Activated B cell treated with CpG ODN at 0.5 μM for 24 hours (primary cell): ENCODE results near the gene SPSB1. TPM values are rescaled to one million over a fixed set of nuclear protein-coding genes. Genes with fewer than 3 reads are reported as not detected.

Experiments used
- ATAC-seq: fragments of 200-7000 bp; cut with Tn5 transposase; one replicate; pipeline ENCODE4 v1.10.0; 2021; ENCODE audit warnings: low read depth, mild to moderate bottlenecking, moderate library complexity
- CTCF ChIA-PET: fragments of 350-600 bp; sonication (Branson Sonifier 250); formaldehyde crosslinking; loops from one replicate; lab custom pipeline; 2021; ENCODE audit warnings: antibody characterized with exemption; lab: Charles Lee
- POLR2A ChIA-PET: fragments of 350-600 bp; sonication (Branson Sonifier 250); formaldehyde crosslinking; loops from one replicate; lab custom pipeline; 2021; ENCODE audit warnings: antibody characterized with exemption; lab: Charles Lee
- DNase-seq: peaks from one replicate; pipeline ENCODE4 v3.0.0; 2022
- H3K27ac Mint-ChIP-seq: one replicate; pipeline ENCODE4 v1.8.0; 2020; ENCODE audit warnings: mixed read lengths
- H3K27me3 Mint-ChIP-seq: one replicate; pipeline ENCODE4 v1.8.0; 2021; ENCODE audit warnings: mixed read lengths
- H3K36me3 Mint-ChIP-seq: one replicate; pipeline ENCODE4 v1.8.0; 2021; ENCODE audit warnings: low read depth, mixed read lengths
- H3K4me1 Mint-ChIP-seq: one replicate; pipeline ENCODE4 v1.8.0; 2021; ENCODE audit warnings: mixed read lengths
- H3K4me3 Mint-ChIP-seq: one replicate; pipeline ENCODE4 v1.8.0; 2020; ENCODE audit warnings: mild to moderate bottlenecking, mixed read lengths
- H3K9me3 Mint-ChIP-seq: one replicate; pipeline ENCODE4 v1.8.0; 2020; ENCODE audit warnings: mixed read lengths
- intact Hi-C: fragments of 100-400 bp; cut with micrococcal nuclease; formaldehyde crosslinking; loops from one replicate; pipeline ENCODE4 v1.15.1; 2024
- total RNA-seq: library from RNA; stranded (reverse); gene quantifications from 2 replicates; pipeline ENCODE4 v1.2.3, GENCODE V29; 2022
- TF ChIP-seq, protein P1 (sequence below): fragments of 200-600 bp; IDR thresholded peaks from one replicate; pipeline ENCODE4 v1.8.0; 2022; ENCODE audit warnings: antibody characterized with exemption, mild to moderate bottlenecking

SPSB1 gene
- total RNA-seq, 1 donor from 2014 or later, result 6.1 TPM

DNA sequence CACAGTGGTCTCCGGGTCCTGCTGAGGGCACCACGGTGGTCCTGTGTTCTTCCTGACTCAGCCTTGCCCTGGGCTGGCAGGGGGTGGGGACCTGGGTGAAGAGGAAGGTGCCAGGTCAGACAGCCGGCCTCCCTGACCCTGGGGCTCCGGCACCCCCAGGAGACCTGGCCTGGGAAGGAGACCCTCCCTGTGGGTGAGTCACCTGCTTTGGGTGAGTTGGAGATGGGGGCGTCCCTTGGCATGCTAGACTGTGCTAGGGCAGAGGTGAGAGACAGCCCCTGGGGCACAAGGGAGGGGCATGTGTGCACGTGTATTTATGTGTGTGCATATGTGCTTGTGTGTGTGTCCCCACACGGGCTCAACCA lies 23.4 kb downstream of the SPSB1 start:
- intact Hi-C loops, result no loop called here
- TF ChIP-seq, protein P1, sequence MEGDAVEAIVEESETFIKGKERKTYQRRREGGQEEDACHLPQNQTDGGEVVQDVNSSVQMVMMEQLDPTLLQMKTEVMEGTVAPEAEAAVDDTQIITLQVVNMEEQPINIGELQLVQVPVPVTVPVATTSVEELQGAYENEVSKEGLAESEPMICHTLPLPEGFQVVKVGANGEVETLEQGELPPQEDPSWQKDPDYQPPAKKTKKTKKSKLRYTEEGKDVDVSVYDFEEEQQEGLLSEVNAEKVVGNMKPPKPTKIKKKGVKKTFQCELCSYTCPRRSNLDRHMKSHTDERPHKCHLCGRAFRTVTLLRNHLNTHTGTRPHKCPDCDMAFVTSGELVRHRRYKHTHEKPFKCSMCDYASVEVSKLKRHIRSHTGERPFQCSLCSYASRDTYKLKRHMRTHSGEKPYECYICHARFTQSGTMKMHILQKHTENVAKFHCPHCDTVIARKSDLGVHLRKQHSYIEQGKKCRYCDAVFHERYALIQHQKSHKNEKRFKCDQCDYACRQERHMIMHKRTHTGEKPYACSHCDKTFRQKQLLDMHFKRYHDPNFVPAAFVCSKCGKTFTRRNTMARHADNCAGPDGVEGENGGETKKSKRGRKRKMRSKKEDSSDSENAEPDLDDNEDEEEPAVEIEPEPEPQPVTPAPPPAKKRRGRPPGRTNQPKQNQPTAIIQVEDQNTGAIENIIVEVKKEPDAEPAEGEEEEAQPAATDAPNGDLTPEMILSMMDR, result no peak
- Mint-ChIP-seq H3K4me1 (peaks cover 30% of the 10 kb centered on the region), H3K9me3 (no peaks in the 10 kb centered on the region), H3K4me3 (no peak overlapping the region), H3K27ac (no peak overlapping the region), H3K36me3 (no peaks in the 10 kb centered on the region), H3K27me3 (no peaks in the 10 kb centered on the region)
- DNase-seq, result no peak
- POLR2A ChIA-PET, result no interaction called here
- no peak for ATAC-seq
- CTCF ChIA-PET, result no interaction called here

DNA sequence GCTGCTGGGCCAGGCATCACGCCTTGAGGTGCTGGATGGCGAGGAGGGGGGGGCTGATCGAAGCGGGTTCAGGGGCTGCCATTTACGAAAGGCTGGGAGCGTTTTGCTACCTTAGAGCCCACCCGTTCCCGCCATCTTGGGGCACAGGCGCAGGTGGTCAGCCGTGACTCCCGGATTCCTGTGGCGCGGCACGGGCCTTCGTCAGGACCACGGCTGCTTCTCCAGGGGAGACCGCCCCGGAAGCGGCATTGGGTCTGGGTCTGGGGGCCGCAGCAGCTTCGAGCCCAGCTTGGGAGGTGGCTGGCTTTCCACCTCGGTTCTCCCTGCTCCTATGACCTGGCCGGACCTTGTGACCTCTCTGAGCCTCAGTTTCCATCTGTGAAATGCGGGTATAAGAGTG lies 23.8 kb downstream of the SPSB1 start:
- ChIA-PET CTCF (no interaction called here), POLR2A (no interaction called here)
- no peaks in the 10 kb centered on the region for H3K9me3 Mint-ChIP-seq
- no peaks in the 10 kb centered on the region for H3K27me3 Mint-ChIP-seq
- intact Hi-C loops, result no loop called here
- TF ChIP-seq, protein P1, result no peak
- ATAC-seq, result no peak
- H3K4me1 Mint-ChIP-seq, result peaks cover 30% of the 10 kb centered on the region
- no peaks in the 10 kb centered on the region for H3K36me3 Mint-ChIP-seq
- no peak overlapping the region for H3K4me3 Mint-ChIP-seq
- no peak for DNase-seq
- no peak overlapping the region for H3K27ac Mint-ChIP-seq

DNA sequence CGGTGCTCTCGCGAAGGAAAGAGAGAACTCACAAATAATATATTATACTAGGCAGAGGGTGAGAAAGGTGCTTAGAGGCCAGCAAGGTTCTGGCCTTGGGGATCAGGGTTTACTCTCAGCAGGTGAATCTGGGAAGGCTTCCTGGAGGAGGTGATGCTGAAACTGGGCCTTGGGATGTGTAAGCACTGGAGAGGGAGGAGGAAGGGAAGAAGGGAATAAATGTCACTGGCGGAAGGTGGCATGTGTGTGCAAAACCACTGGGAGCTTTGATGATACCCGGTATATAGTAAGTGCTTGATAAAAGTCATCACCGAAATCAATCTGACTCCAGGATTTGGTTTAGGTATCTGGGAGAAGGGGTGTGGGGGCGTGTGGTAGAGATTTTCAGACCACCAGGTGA lies 24.4 kb downstream of the SPSB1 start:
- ATAC-seq (no peak), DNase-seq (no peak)
- TF ChIP-seq, protein P1, result no peak
- H3K27me3 Mint-ChIP-seq, result no peaks in the 10 kb centered on the region
- peaks cover 30% of the 10 kb centered on the region for H3K4me1 Mint-ChIP-seq
- H3K36me3 Mint-ChIP-seq, result no peaks in the 10 kb centered on the region
- no peaks in the 10 kb centered on the region for H3K9me3 Mint-ChIP-seq
- H3K27ac Mint-ChIP-seq, result no peak overlapping the region
- CTCF ChIA-PET, result no interaction called here
- intact Hi-C loops, result no loop called here
- H3K4me3 Mint-ChIP-seq, result no peak overlapping the region
- POLR2A ChIA-PET, result interaction anchor here (0.7 kb wide), 1 partner anchor 93 kb away, joined by 13 read pairs; no protein-coding TSS in a partner anchor

DNA sequence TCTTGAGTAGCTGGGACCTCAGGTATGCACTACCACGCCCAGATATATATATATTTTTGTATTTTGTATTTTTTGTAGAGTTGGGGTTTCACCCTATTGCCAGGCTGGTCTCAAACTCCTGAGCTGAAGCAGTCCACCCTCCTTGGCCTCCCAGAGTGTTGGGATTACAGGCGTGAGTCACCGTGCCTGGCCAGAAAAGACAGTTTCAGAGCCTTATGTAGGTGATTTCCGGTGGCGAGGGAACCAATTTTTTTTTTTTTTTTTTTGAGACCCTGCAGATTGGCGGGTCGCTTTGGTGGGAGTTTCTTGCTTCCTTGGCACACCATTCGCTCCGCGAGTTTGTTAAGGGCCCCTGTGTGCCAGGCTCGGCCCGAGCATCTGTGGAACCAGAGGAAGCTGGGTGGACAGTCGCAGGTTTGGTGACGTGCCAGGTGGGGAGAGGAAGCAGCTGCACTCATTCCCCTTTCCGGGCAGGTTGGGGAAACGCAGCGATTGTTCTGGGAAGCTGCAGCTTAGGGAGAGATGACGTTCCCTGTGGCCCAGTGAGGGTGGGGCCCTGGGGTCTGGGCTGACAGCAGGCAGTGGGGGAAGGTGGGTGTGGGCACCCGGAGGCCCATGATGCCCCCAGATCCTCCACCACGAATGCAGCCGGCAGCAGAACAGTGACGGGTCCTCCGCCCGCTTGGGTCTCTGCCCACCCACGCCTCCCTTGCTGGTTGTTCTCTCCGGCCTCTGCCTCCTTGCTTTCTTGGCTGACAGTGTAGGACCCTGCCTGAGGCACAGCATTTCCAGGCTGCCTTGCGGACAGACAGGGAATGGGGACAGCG lies 25.1 kb downstream of the SPSB1 start:
- no peaks in the 10 kb centered on the region for H3K9me3 Mint-ChIP-seq
- H3K4me1 Mint-ChIP-seq, result peaks cover 31% of the 10 kb centered on the region
- DNase-seq, result no peak
- no peak overlapping the region for H3K27ac Mint-ChIP-seq
- TF ChIP-seq, protein P1, result no peak
- intact Hi-C loops, result no loop called here
- no peaks in the 10 kb centered on the region for H3K36me3 Mint-ChIP-seq
- no peak for ATAC-seq
- POLR2A ChIA-PET, result interaction anchor here (0.7 kb wide), 2 partner anchors 93 to 119 kb away, joined by 7 to 13 read pairs; no protein-coding TSS in a partner anchor
- no peaks in the 10 kb centered on the region for H3K27me3 Mint-ChIP-seq
- CTCF ChIA-PET, result no interaction called here
- no peak overlapping the region for H3K4me3 Mint-ChIP-seq

DNA sequence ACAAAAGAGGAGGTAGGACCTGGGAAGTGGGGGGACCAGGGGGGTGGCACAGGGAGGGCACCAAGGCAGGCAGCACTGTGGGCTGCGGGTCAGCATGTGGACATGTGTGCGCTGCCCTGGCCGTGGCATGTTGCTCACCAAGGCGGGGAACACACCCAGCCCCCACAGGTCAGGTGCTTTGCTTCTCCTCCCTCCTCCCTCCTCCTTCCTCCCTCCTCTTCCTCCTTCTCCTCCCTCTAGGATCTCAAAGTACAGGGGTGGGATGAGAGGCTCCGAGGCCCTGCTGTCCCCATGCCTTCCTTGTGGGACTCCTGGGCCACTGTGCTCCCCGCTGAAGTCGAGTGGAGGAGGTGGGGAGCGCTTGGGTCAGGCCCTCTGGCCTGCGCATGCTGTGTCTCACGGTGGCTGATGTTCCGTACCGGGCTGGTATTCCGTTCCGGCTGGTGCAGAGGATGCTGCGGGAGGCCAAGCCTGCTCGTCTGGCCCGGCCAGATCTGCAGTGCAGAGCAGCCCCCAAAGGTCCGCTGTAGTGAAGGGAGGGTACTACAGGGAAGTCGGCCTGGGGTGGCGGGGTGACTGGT lies 26.6 kb downstream of the SPSB1 start:
- CTCF ChIA-PET, result no interaction called here
- peaks cover 31% of the 10 kb centered on the region for H3K4me1 Mint-ChIP-seq

More for the DNA sequence above, 26.6 kb downstream of the SPSB1 start:
- TF ChIP-seq, protein P1, result no peak
- POLR2A ChIA-PET, result no interaction called here
- H3K9me3 Mint-ChIP-seq, result no peaks in the 10 kb centered on the region
- no peaks in the 10 kb centered on the region for H3K36me3 Mint-ChIP-seq
- intact Hi-C loops, result no loop called here
- no peak for DNase-seq
- H3K27me3 Mint-ChIP-seq, result no peaks in the 10 kb centered on the region
- no peak for ATAC-seq
- H3K4me3 Mint-ChIP-seq, result no peak overlapping the region
- no peak overlapping the region for H3K27ac Mint-ChIP-seq
